Testis (tissue), 3 donors: ENCODE measurements around the gene CCP110. TPM values are rescaled to one million over a fixed set of nuclear protein-coding genes. Genes with fewer than 3 reads are reported as not detected.

ENCODE experiments used
- DNase-seq: peaks from one replicate; pipeline ENCODE4 v3.0.0-alpha.2; 2019
- H3K27ac ChIP-seq, 2 donors: fragments of 200-600 bp; sonication (generic); one replicate each; pipeline ENCODE4 v1.5.1; 2019
- H3K27me3 ChIP-seq: fragments of 200-600 bp; sonication (generic); one replicate; pipeline ENCODE4 v1.5.1; 2019
- H3K36me3 ChIP-seq: fragments of 200-600 bp; sonication (generic); one replicate; pipeline ENCODE4 v1.5.1; 2017; ENCODE audit warnings: low read depth; ENCODE audit errors: missing control alignments
- H3K4me1 ChIP-seq: fragments of 200-600 bp; sonication (generic); one replicate; pipeline ENCODE4 v1.5.1; 2019
- H3K4me3 ChIP-seq, 2 donors: fragments of 200-600 bp; sonication (generic); one replicate each; pipeline ENCODE4 v1.5.1; 2017 to 2019
- H3K9me3 ChIP-seq: fragments of 200-600 bp; sonication (generic); one replicate; pipeline ENCODE4 v1.5.1; 2017
- CTCF ChIP-seq, 3 experiments: fragments of 450-650 bp in 2 of 3; fragments of 200-600 bp in 1 of 3; sonication (generic) in 1 of 3; IDR thresholded peaks; one replicate each; pipeline ENCODE4 v1.5.1; 2016 to 2019; ENCODE audit warnings: antibody characterized with exemption in 3 of 3, mild to moderate bottlenecking in 2 of 3, moderate library complexity in 1 of 3
- POLR2A ChIP-seq: fragments of 450-650 bp; IDR thresholded peaks from one replicate; pipeline ENCODE4 v1.6.1; 2017; ENCODE audit warnings: antibody characterized with exemption, mild to moderate bottlenecking, moderate library complexity
- WGBS, 2 donors: methylation state at CpG; one replicate each; pipeline ENCODE4 v1.1.5; 2018; 5-methylcytosine and 5-hydroxymethylcytosine counted together
- intact Hi-C: fragments of 100-400 bp; cut with DNase I; formaldehyde crosslinking; loops from one replicate; pipeline ENCODE4 v1.15.1; 2023; ENCODE audit warnings: low total_unique reads
- polyA plus RNA-seq: library from polyadenylated mRNA; stranded (reverse); fragments of 350-450 nt; fragmentation: Illumina TruSeq; extraction: RNeasy Lipid Tissue Mini Kit (QIAGEN cat#74804); gene quantifications from one replicate; pipeline ENCODE4 v1.2.3, GENCODE V29; 2014; ENCODE audit warnings: low read depth, low replicate concordance; ENCODE audit not compliant: insufficient read depth
- total RNA-seq, 2 donors: library from RNA; depleted of rRNA; stranded (reverse); fragments of >200 nt; gene quantifications; one replicate each; pipeline ENCODE4 v1.2.3, GENCODE V29; 2016

Gene CCP110
- total and polyA plus RNA-seq, 3 donors from 2014 or later, result 31.0 to 55.7 (median 54.2) TPM

DNA sequence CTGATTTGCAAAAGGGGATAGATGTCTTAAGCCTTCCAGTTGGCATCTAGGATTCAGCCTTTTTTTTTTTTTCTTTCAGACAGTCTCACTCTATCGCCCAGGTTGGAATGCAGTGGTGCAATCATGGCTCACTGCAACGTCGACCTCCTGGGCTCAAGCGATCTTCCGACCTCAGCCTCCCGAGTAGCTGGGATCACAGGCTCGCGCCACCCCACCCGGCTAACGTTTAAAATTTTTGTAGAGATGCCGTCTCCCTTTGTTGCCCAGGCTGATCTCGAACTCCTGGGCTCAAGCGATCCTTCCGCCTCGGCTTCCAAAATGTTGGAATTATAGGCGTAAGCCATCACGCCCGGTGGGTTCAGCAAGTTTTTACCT, 571 bp upstream of the CCP110 start:
- Histone ChIP-seq H3K27me3 (no peaks in the 10 kb centered on the region), H3K4me1 (peaks cover 17% of the 10 kb centered on the region), H3K27ac (peak overlapping the region in 1 of 2 donors; percentile 74), H3K36me3 (no peaks in the 10 kb centered on the region), H3K9me3 (no peaks in the 10 kb centered on the region), H3K4me3 (peak overlapping the region; percentile 80 to 90)
- no peak for TF ChIP-seq CTCF (IDR thresholded peaks at IDR 0.05)
- TF ChIP-seq POLR2A, result no peak
- WGBS, 2 donors, result 57 to 60% methylated on average over 18 of the region's 18 CpGs
- intact Hi-C loops, result no loop called here
- no peak for DNase-seq

- H3K27me3 ChIP-seq, result no peaks in the 10 kb centered on the region
- peak overlapping the region; percentile 80 to 90 for H3K4me3 ChIP-seq
- peak overlapping the region; percentile 54 to 74 for H3K27ac ChIP-seq
- TF ChIP-seq POLR2A (no peak), CTCF (IDR thresholded peaks at IDR 0.05) (no peak)
- H3K36me3 ChIP-seq, result no peaks in the 10 kb centered on the region
- 0 to 1% methylated on average over 5 to 11 of the region's 11 CpGs for WGBS, 2 donors
- no peak for DNase-seq
- intact Hi-C loops, result no loop called here
- H3K4me1 ChIP-seq, result peaks cover 17% of the 10 kb centered on the region
- no peaks in the 10 kb centered on the region for H3K9me3 ChIP-seq
Measured at GRCh38 chr16:19524356-19524615, 544 bp downstream of the CCP110 start.

DNA sequence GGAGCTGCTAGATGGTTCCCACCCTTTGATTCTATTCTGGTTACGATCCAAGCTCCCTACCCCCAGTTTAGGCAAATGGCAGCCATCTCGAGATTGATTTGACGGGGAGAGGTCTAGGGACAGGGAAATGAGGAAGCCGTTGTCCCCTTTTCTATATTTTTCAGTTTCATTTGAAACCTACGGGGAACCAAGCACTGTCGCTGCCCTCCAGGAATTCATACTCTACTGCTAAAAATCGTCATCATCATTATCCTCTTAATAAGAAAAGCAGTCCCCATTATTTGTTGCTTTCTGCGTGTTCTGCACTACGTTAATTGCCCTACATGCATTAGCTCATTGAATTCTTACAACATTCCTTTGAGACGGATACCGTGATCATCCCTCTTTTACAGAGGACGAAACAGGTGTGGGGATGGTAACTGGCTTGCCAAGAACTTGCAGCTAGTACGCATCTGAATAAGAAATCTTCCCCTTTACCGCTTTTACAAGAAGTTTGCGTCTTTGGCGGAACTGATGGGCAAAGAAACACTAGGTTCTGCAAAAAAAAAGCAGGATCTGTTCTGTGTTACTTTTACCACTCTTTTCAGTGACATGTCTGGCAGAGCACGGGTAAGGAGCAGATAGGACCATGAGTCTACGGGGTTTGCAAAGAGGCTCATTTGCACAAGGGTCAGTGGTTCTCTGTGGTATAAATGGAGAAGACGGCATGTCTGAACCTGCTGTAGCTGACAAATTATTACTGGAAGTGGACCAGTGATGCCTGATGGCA, 1.1 kb downstream of the CCP110 start:
- H3K9me3 ChIP-seq, result no peaks in the 10 kb centered on the region
- 9 to 15% methylated on average over 19 of the region's 19 CpGs for WGBS, 2 donors
- intact Hi-C loops, result no loop called here

DNA sequence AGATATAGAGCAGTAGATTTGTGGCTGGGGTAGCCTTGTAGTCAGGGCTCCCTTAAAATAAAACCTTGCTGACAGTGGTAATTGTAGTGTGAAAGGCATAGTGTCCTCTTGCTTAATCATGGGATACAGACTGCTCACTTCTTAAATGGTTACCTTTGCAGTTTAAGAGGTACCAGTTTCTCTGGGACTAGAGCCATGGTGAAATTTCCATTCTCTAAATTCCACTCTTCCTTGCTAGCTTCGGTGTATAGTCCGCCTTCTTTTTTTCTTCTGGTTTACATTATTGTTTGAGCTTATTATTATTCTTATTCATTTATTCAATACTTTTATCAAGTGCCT, 1.6 kb downstream of the CCP110 start:
- Histone ChIP-seq H3K4me3 (no peak overlapping the region), H3K27me3 (no peaks in the 10 kb centered on the region), H3K36me3 (no peaks in the 10 kb centered on the region), H3K4me1 (peaks cover 14% of the 10 kb centered on the region), H3K9me3 (no peaks in the 10 kb centered on the region), H3K27ac (no peak overlapping the region)
- intact Hi-C loops, result no loop called here
- TF ChIP-seq CTCF (IDR thresholded peaks at IDR 0.05) (no peak), POLR2A (no peak)
- no peak for DNase-seq
- WGBS, 2 donors, result 57 to 70% methylated on average over 2 of the region's 2 CpGs

More for the DNA sequence above, 1.1 kb downstream of the CCP110 start:
- Histone ChIP-seq H3K27ac (peak overlapping the region; percentile 54 to 74), H3K27me3 (no peaks in the 10 kb centered on the region), H3K4me3 (peak overlapping the region; percentile 80 to 90), H3K4me1 (peaks cover 17% of the 10 kb centered on the region), H3K36me3 (no peaks in the 10 kb centered on the region)
- DNase-seq, result no peak
- no peak for TF ChIP-seq POLR2A
- TF ChIP-seq CTCF (IDR thresholded peaks at IDR 0.05), result no peak

- Histone ChIP-seq H3K27me3 (no peaks in the 10 kb centered on the region), H3K36me3 (no peaks in the 10 kb centered on the region), H3K4me1 (peaks cover 6% of the 10 kb centered on the region), H3K9me3 (no peaks in the 10 kb centered on the region), H3K27ac (no peak overlapping the region), H3K4me3 (no peak overlapping the region)
- intact Hi-C loops, result no loop called here
- WGBS, 2 donors, result 94 to 96% methylated on average over 1 of the region's 1 CpG
- no peak for DNase-seq
- TF ChIP-seq POLR2A (no peak), CTCF (IDR thresholded peaks at IDR 0.05) (no peak)
Measured at GRCh38 chr16:19527161-19527560, 3.4 kb downstream of the CCP110 start.
